Raji (cell line): ENCODE data around the gene ME3.

Source experiments
- POLR2A ChIP-seq: IDR thresholded peaks from 2 replicates; pipeline ENCODE4 v1.6.1; 2011; ENCODE audit warnings: low read depth, low read length, control low read depth; ENCODE audit not compliant: insufficient read depth

ME3 gene

DNA sequence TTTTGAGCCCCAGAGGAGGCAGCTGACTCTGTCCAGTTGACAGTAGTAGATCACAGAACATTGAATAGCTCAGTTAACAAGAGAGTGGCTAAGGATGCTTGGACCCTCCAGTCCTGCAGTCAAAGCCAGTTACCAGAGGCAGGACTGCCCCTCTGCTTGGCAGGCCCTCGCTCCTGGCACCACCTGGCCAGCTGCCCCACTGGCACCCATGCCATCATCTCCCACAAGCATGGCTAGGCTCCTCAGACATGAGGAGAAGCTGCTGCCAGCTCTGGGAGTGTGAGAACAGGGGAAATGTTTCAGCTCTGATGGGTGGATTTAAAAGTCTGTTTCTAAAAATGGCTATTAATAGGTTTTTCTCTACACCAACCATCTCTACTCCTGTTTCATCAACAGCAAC is 13.9 kb downstream of the ME3 start:
- TF ChIP-seq POLR2A: no peak

DNA sequence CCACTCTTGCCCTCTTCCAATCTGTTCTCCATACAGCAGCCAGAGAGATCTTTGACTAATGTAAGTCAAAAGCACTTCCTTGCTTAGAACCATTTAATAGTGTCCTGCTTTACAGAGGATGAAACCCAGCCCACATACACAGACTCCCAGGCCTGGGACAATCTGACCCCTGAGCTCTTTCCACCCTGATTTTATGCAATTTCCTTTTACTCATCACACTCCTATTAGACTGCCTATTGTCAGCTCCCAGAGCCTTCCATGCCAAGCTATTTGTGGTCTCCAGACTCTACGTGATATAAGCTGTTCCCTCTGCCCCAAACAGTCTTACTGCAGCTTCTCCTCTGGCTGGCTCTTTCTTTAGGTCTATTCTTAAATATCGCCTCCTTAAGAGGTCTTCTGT is 28.1 kb downstream of the ME3 start:
- TF ChIP-seq POLR2A: no peak

- no peak for TF ChIP-seq POLR2A
These were observed 30.7 kb downstream of the ME3 start for GRCh38 chr11:86641537-86642261.

DNA sequence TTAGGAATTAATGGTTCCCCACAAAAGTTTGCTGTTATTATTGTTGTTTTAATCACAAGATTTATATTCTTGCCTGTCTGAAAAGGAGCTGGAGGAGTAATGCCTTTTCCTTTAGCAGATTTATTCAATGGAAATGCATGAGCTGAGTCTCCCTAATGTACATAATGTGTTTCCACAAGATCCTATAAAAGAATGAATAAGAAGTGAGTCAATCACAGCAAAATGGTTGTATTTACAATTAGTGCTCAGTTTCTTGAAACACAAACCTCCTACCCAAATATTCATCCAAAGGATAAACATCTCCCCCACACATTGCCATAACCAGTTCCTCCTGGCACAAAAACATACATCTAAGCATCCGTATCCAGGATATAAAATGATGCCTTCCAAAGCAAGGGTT is 33.3 kb downstream of the ME3 start:
- TF ChIP-seq POLR2A: no peak

- TF ChIP-seq POLR2A: no peak
These were observed 33.7 kb downstream of the ME3 start for GRCh38 chr11:86638673-86639072.

- TF ChIP-seq POLR2A: no peak
These were observed 34.4 kb downstream of the ME3 start for GRCh38 chr11:86637988-86638387.

DNA sequence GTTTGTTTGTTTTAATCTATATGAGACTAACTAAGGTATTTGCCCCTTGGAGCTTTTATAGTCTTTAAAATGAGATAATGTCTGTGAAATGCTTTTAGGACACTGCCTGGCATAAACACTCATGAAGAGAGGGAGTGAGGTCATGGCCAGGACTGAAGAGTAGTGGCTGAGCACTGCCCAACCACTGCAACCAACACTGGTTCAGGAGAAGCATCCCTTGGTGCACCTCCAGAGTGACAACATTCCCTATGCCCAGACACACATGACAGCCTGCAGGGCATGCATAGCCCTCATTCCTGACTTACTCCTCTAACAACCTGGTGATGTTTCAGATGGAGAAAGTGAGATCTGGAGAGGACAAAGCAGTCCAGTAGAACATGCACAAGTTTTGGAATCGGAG is 36.1 kb downstream of the ME3 start:
- no peak for TF ChIP-seq POLR2A

DNA sequence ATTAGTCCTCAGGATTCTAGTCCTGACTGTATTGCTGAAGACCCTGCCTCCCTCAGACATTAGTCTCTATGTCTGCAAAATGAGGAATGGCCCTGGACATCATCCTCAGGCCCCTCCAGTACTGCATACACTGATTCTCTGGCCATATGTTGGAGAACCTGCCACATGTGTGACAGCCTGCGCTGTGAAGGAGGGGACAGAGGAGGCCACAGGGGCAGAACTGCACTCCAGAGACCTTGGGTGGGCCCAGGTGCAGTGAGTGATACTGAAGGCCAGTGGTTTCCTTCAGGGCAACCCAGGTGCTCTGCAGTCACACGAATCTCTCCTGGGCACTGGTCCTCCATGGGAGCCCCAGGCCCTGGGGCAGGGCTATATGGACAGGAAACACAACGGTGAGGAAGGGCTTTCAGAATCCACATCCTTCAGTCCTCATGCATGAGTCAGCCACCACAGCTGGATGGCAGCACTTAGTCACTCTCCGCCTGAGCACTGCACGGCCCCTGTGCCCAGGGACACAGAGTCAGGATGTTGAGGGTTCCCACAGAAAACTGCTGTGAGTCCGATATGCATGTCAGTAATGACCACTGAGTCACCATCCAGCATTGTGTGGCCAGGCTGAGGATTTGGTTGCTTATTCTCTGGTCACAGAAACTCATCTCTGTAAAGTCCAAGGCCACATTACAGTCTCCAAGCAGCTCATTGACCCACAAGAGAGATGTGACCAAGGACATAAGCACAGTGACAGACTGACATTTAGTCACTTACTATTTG is 39.7 kb downstream of the ME3 start:
- TF ChIP-seq POLR2A: no peak

GRCh38 chr11:86630229-86630981 is 42.0 kb downstream of the ME3 start:
- no peak for TF ChIP-seq POLR2A

DNA sequence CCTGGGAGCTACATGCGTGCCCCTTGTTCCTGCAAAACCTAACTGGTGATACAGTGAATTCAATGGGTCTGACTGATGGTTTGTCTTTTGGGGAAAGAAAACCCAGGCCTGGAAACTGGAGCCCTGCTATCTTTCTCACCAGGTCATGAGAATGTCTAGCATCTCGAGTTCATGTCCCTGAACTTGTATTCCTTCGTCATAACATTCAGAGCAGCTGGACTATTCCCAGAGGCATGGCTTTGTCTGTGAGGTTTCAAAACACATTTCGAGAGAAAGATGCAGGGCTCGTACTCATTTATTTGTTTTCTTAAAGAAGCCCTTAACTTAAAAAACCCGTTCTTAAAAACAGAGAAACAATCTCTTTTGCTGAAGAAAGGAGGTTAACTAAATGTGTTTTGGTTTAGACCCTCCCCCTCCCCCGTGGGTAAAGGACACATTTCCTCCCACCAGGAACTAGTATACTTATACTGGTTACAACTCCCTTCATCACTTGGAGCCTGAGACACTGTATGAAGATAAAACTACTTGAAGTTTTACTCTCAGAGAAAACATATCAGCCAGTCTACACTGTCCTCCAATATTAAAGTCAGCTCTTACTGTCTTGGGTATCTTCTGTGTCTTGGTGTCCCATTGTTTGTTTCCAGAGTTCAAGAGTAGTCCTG is 43.2 kb downstream of the ME3 start:
- TF ChIP-seq POLR2A: no peak

GRCh38 chr11:86627776-86628455 is 44.5 kb downstream of the ME3 start:
- no peak for TF ChIP-seq POLR2A

DNA sequence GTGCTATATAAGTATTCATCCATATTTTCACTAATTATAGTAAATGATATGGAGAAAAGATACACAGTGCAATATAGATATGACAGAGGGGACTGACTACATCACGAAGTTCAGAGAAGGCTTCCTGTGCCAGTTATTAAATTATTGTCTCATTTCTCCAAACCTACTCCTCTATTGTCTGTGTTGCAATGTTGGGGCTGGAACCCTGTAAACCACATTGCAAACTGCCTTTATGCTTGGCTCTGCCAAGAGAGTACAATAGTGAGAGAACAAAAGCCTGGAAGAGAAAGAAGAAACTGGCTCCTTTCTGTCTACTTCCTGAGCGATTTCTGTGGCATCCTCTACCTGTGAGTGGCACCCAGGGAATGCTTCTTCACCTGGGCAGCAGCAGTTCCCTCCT is 46.4 kb downstream of the ME3 start:
- no peak for TF ChIP-seq POLR2A

DNA sequence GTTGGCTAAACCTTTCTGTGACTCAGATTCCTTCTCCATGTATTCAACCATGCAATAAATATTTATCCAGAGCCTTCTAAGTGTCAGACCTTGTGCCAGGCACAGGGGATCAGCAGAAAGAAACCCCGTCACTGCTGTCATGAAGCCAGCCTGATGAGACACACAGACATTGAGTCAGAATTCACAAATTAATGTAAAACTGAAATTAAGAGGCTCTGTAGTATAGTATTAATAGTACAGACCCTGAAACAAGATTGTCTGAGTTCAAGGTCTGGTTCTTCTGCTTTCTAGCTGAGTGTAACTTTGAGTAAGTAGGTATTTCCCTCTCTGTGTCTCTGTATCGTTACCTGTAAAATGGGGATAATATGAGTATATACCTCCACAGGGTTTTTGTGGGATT is 46.9 kb downstream of the ME3 start:
- TF ChIP-seq POLR2A: no peak

DNA sequence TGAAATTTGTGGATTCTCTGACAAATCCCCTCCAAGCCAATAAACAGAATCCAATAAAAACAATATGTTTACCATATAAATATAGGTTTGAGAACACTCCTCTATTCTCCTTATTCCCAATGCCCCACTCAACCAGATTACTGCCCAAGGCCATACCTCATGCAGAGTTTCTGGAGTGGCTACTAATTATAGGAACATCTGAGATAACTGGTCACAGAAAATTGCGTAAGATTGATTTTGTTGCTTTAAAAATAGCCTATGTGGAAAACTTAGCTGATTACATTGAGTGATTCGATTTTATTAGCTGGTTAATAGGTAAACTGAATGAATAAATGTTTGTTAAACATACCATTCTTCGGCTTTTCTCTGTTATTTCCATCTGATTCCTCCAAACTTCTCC is 48.0 kb downstream of the ME3 start:
- TF ChIP-seq POLR2A: no peak

DNA sequence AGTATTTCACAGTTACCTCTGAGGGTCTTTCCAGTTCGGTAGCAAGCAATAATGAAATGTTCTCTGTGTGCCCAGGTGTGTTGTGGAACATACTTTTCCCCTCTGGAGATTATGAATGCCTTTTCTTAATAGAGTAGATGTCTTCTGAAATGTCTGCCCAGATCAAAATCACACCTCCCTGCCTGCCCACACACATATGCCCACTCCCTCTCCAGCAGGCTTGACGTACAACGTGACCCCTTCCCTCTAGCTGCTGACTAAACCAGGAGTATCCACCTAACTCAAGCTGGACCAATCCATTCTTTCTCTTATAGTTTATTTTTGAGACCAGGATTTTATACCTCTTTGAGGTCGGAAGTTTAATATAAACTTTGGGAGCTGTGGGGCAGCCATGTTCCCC is 48.7 kb downstream of the ME3 start:
- TF ChIP-seq POLR2A: no peak

DNA sequence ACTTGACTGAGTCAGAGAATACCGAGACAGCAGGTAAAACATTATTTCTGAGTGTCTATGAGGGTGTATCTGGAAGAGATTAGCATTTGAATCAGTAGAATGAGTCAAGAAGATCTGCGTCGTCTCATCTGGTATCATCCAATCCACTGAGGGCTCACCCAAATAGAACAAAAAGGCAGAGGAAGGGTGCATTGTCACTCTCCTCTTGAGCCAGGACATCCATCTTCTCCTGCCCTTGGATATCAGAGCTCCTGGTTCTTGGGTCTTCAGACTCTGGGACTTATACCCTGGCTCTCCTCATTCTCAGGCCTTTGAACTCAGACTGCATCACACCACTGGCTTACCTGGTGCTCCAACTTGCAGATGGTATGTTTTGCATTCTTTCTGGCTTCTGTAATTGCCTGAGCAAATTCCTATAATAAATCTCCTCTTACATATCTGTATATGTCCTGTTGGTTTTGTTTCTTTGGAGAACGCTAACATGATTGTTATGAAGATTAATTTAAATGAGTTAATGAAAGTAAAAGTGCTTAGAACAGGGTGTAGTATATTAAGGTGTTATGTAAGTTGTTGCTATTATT is 49.3 kb downstream of the ME3 start:
- TF ChIP-seq POLR2A: no peak
